GM23338 (cell line): Measurements from ENCODE around the gene TMPRSS2. TPM values are rescaled to one million over a fixed set of nuclear protein-coding genes. Genes with fewer than 3 reads are reported as not detected.

Experiments used
- ATAC-seq: fragments of 200-7000 bp; cut with Tn5 transposase; 3 replicates; pipeline ENCODE4 v1.9.1; 2020
- DNase-seq: peaks from one replicate; pipeline ENCODE4 v3.0.0-alpha.2; 2015; ENCODE audit warnings: low spot score
- H2AFZ ChIP-seq: fragments of 200-600 bp; sonication (generic); 2 replicates; pipeline ENCODE4 v1.8.0; 2016; ENCODE audit warnings: antibody characterized with exemption, mild to moderate bottlenecking, moderate library complexity
- H3F3A ChIP-seq: fragments of 200-600 bp; sonication (generic); replicated peaks from 2 replicates; pipeline ENCODE4 v1.8.0; 2017; ENCODE audit warnings: antibody characterized with exemption, mixed run types, low read depth
- H3K27ac ChIP-seq: fragments of 200-600 bp; sonication (generic); 2 replicates; pipeline ENCODE4 v1.6.1; 2016; ENCODE audit warnings: low read depth
- H3K27me3 ChIP-seq: fragments of 200-600 bp; sonication (generic); 2 replicates; pipeline ENCODE4 v1.8.0; 2016; ENCODE audit warnings: mild to moderate bottlenecking, mixed run types, moderate library complexity; ENCODE audit not compliant: insufficient read depth
- H3K36me3 ChIP-seq: fragments of 200-600 bp; sonication (generic); 2 replicates; pipeline ENCODE4 v1.8.0; 2016; ENCODE audit warnings: mild to moderate bottlenecking; ENCODE audit not compliant: insufficient read depth
- H3K4me1 ChIP-seq: fragments of 200-600 bp; sonication (generic); 2 replicates; pipeline ENCODE4 v1.8.0; 2016; ENCODE audit warnings: mild to moderate bottlenecking, moderate library complexity; ENCODE audit not compliant: insufficient read depth
- H3K4me2 ChIP-seq: fragments of 200-600 bp; sonication (generic); 2 replicates; pipeline ENCODE4 v1.7.1; 2017; ENCODE audit warnings: mixed run types
- H3K4me3 ChIP-seq: fragments of 200-600 bp; sonication (generic); 2 replicates; pipeline ENCODE4 v1.6.1; 2016; ENCODE audit warnings: mixed run types
- H3K79me2 ChIP-seq: fragments of 200-600 bp; sonication (generic); replicated peaks from 2 replicates; pipeline ENCODE4 v1.8.0; 2017; ENCODE audit warnings: mild to moderate bottlenecking; ENCODE audit not compliant: insufficient read depth
- H3K9me2 ChIP-seq: fragments of 200-600 bp; sonication (generic); 2 replicates; pipeline ENCODE4 v1.8.0; 2017; ENCODE audit not compliant: insufficient read depth
- H4K20me1 ChIP-seq: fragments of 200-600 bp; sonication (generic); replicated peaks from 2 replicates; pipeline ENCODE4 v1.8.0; 2017; ENCODE audit warnings: mild to moderate bottlenecking; ENCODE audit not compliant: insufficient read depth
- H3K27ac Mint-ChIP-seq: 2 replicates; pipeline ENCODE4 v1.8.0; 2020; ENCODE audit warnings: inconsistent platforms, mild to moderate bottlenecking, moderate library complexity, mixed read lengths
- H3K27me3 Mint-ChIP-seq: 3 replicates; pipeline ENCODE4 v1.8.0; 2022; ENCODE audit warnings: low read depth, mild to moderate bottlenecking, moderate library complexity, mixed read lengths, inconsistent platforms; ENCODE audit not compliant: insufficient read depth, poor library complexity
- H3K36me3 Mint-ChIP-seq: 3 replicates; pipeline ENCODE4 v1.8.0; 2021; ENCODE audit warnings: low read depth, mild to moderate bottlenecking, inconsistent platforms, moderate library complexity, mixed read lengths
- H3K4me1 Mint-ChIP-seq: 3 replicates; pipeline ENCODE4 v1.8.0; 2020; ENCODE audit warnings: mild to moderate bottlenecking, inconsistent platforms, mixed read lengths
- H3K4me3 Mint-ChIP-seq: 3 replicates; pipeline ENCODE4 v1.8.0; 2021; ENCODE audit warnings: moderate library complexity, mild to moderate bottlenecking, inconsistent platforms, mixed read lengths
- H3K9me3 Mint-ChIP-seq: 3 replicates; pipeline ENCODE4 v1.8.0; 2020; ENCODE audit warnings: moderate library complexity, mild to moderate bottlenecking, inconsistent platforms, mixed read lengths
- CREB1 ChIP-seq: fragments of 250-450 bp; sonication (Bioruptor Pico); IDR thresholded peaks from 2 replicates; pipeline ENCODE4 v1.5.0; 2020; ENCODE audit warnings: low read depth, mild to moderate bottlenecking, moderate library complexity
- CTCF ChIP-seq, 2 experiments: fragments of 200-600 bp in 1 of 2; sonication (generic) in 1 of 2; conservative IDR thresholded peaks; 2 replicates each; pipeline versions ENCODE4 v1.5.1 to v1.6.1; 2016 to 2017; ENCODE audit warnings: antibody characterized with exemption in 2 of 2, low read depth in 2 of 2, mild to moderate bottlenecking in 2 of 2, moderate library complexity in 1 of 2
- ETS1 ChIP-seq: IDR thresholded peaks from 2 replicates; pipeline ENCODE4 v1.6.1; 2016; ENCODE audit warnings: antibody characterized with exemption
- EZH2 ChIP-seq: fragments of 200-600 bp; sonication (generic); IDR thresholded peaks from one replicate; pipeline ENCODE4 v1.8.0; 2017; ENCODE audit warnings: antibody characterized with exemption, mild to moderate bottlenecking, low read depth; ENCODE audit not compliant: unreplicated experiment
- EZH2phosphoT487 ChIP-seq: fragments of 200-600 bp; sonication (generic); IDR thresholded peaks from one replicate; pipeline ENCODE4 v1.8.1; 2018; ENCODE audit warnings: antibody characterized with exemption; ENCODE audit not compliant: unreplicated experiment
- POLR2AphosphoS5 ChIP-seq: IDR thresholded peaks from 2 replicates; pipeline ENCODE4 v1.6.1; 2016; ENCODE audit warnings: antibody characterized with exemption, low read depth
- REST ChIP-seq: IDR thresholded peaks from one replicate; pipeline ENCODE4 v1.6.1; 2018; ENCODE audit warnings: antibody characterized with exemption; ENCODE audit not compliant: unreplicated experiment
- ZNF114 ChIP-seq: fragments of 250-450 bp; sonication (Bioruptor Pico); IDR thresholded peaks from 2 replicates; pipeline ENCODE4 v1.5.0; 2020; ENCODE audit warnings: mild to moderate bottlenecking, moderate library complexity
- ZNF462 ChIP-seq: fragments of 250-450 bp; sonication (Bioruptor Pico); IDR thresholded peaks from 2 replicates; pipeline ENCODE4 v1.5.0; 2020; ENCODE audit warnings: mild to moderate bottlenecking, moderate library complexity
- polyA plus RNA-seq: library from polyadenylated mRNA; unstranded; fragments of >200 nt; fragmentation: Nextera tagmentation; extraction: Ambion mirVana; gene quantifications from 2 replicates; pipeline ENCODE4 v1.2.1, GENCODE V29; 2016
- total RNA-seq: library from RNA; depleted of rRNA; stranded (reverse); fragments of >200 nt; shearing (Covaris generic); gene quantifications from 2 replicates; pipeline ENCODE4 v1.2.3, GENCODE V29; 2014

TMPRSS2 gene
- total and polyA plus RNA-seq, 2 experiments from 2014 or later, result 2.3 to 4.9 TPM

- H3K4me3 ChIP-seq, result no peak overlapping the region
- ATAC-seq (no peak), DNase-seq (no peak)
- TF ChIP-seq CREB1 (CRISPR knock-in tag) (no peak), EZH2 (no peak), POLR2AphosphoS5 (no peak), ZNF462 (CRISPR knock-in tag) (no peak), REST (no peak), ETS1 (no peak), CTCF (conservative IDR thresholded peaks at IDR 0.05; ENCODE audit: low read depth in 2 of 2) (no peak), EZH2phosphoT487 (no peak), ZNF114 (no peak)
- H3K9me2 ChIP-seq, result no peaks in the 10 kb centered on the region
- no peak overlapping the region for H3K4me2 ChIP-seq
- no peaks in the 10 kb centered on the region for H3K36me3 ChIP-seq
- H3K4me3 Mint-ChIP-seq, result no peak overlapping the region
- H3F3A ChIP-seq, result 0 out of 2 replicates have a peak, but pooled peaks cover 4% of the 10 kb centered on the region
- H3K4me1 Mint-ChIP-seq, result peaks cover 11% of the 10 kb centered on the region; the same call in 2 of the 3 replicates
- H3K9me3 Mint-ChIP-seq, result no peaks in the 10 kb centered on the region
- no peak overlapping the region for H3K27ac ChIP-seq
- H3K27ac Mint-ChIP-seq, result no peak overlapping the region
- H3K79me2 ChIP-seq, result no peaks in the 10 kb centered on the region
- no peaks in the 10 kb centered on the region for H3K36me3 Mint-ChIP-seq
- H3K27me3 ChIP-seq, result peaks cover 33% of the 10 kb centered on the region
- H3K27me3 Mint-ChIP-seq, result peaks cover 34% of the 10 kb centered on the region
- H3K4me1 ChIP-seq, result peaks cover 16% of the 10 kb centered on the region
- no peak overlapping the region for H2AFZ ChIP-seq
- H4K20me1 ChIP-seq, result peaks cover 3% of the 10 kb centered on the region; the same call in 1 of the 2 replicates
These were observed 2.5 kb upstream of the TMPRSS2 start for GRCh38 chr21:41510500-41510899.
